Activated CD8-positive, alpha-beta memory T cell treated with anti-CD3 and anti-CD28 coated beads for 48 hours (primary cell): ENCODE data around the gene FAM136A.
"Not testable (repeated sequence)": the region's sequence is repeated elsewhere in the genome, so short reads cannot be mapped to it uniquely, and the experiment has no call there.

Source experiments
- DNase-seq, 3 experiments: peaks; one replicate each; pipeline ENCODE4 v3.0.0-alpha.2; 2020; ENCODE audit warnings: low read depth in 2 of 3, low spot score in 2 of 3

FAM136A gene

DNA sequence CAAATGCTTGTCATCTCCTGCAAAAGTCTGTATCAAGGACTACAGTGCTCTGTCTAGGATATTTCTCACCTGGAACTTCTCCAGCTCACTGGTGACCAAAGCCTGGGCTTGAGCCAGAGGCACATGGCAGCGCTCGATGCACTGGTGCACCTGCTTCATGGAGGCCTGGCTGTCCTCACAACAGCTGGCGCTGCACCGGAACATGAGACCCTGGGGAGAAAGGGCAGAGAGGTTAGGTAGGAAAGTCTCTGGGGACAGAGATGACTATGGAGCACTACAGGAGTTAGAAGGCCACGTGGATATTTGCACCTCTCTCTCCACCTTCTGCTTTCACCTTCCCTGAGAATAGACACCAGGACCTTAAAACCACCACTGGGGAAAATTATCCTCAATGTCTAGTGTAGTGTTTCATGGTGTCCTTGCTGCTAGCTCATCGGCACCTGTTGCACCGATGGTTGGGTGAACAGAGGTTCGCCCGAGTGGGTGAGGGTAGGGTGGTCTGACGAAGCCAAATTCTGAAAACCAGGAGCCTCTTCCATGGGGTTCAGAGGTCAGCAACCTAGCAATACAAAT is 1.0 kb downstream of the FAM136A start:
- no peak for DNase-seq

DNA sequence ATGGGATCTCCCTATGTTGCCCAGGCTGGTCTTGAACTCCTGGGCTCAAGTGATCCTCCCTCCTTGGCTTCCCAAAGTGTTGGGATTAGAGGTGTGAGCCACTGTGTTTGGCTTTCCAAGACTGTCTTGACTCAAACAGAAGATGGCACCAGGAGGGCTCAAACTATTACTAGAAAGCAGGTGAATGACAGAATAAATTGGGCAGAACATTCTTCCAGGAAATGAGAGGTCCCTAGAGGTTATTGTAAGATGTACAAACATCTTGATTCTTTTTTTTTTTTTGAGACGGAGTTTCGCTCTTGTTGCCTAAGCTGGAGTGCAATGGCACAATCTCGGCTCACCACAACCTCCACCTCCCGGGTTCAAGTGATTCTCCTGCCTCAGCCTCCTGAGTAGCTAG is 4.0 kb downstream of the FAM136A start:
- not testable (repeated sequence) for DNase-seq

DNA sequence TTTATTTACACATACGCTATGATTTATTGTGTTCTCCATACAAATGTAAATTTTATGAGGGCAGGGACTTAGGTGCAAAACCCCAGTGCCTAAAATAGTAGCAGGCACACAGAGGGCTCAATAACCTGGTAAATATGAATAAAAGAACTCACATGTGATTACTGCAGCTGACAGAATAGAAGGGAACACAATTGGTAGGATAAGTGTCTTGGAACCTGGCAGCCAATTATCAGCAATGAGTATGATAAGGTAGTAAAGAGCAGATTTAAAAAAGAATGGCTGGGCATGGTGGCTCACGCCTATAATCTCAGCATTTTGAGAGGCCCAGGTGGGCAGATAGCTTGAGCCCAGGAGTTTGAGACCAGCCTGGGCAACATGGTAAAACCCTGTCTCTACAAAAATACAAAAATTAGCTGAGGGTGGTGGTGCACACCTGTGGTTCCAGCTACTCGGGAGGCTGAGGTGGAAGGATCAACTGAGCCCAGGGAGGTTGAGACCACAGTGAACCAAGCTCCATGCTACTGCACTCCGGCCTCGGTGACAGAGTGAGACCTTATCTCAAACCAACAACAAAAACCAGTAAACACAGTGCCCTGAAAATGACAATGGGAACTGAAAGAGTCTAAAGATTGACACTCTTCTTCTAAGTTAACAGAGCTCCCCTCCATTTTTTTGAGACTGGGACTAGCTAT is 18.2 kb downstream of the FAM136A start:
- no peak for DNase-seq

DNA sequence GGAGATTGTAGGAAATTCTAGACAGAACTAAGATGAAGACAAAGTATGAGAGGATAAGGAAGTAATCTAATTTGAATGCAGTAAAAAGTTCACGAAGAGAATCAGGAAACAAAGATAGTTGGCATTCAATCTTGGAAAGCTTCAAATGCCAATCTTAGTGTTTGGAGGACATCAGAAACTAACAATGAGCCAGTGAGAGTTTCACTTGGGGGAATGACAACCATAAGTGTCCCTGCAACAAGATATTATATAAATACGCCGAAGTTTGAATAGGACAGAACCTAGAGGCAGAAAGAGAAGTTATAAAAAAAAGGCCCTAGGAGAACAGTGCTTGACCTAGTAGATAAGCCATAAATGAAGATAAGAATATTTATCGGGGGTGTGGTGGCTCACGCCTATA is 19.4 kb downstream of the FAM136A start:
- DNase-seq: no peak

DNA sequence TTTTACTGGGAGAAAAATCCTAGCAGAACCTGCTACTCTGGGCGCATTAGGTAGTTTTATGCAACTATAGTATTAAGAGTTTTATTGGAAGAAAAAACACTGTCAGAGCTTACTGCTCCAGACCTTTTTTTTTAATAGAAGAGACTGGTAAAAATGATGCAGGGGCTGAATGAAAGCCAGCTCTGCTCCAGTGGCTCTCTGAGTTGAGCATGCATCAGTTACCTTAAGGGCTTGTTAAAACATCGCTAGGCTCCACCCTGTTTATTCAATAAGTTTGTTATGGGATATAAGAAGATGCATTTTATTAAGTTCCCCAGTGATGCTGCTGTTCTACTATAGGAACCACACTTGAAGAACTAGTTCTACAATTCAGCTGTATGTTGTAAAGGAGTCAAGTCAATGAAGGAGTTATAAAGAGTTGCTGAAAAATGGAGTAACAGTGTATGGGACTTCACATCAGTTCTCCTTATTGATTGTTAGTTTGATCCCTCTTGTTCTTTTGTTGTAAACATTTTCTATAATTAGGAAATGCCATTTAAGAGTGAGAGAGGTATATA is 21.5 kb downstream of the FAM136A start:
- DNase-seq: no peak

DNA sequence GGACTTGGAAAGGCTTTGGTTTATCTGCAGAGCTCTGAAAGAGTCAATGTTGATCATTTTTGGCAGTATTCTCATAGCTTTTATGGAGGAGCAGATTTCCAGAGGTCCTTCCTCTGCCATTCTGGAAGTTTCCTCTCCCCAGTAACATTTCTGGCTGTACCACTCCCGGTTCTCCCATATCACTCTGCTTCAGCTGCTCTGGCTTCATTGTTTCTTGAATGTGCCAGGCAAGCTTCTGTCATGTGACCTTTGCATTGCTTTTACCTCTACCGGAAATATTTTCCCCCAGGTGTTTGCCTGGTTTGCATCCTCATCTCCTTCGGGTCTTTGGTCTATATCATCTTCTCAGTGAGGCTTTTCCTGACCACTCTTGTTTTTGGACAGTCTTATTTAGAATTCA is 31.5 kb downstream of the FAM136A start:
- no peak for DNase-seq

DNA sequence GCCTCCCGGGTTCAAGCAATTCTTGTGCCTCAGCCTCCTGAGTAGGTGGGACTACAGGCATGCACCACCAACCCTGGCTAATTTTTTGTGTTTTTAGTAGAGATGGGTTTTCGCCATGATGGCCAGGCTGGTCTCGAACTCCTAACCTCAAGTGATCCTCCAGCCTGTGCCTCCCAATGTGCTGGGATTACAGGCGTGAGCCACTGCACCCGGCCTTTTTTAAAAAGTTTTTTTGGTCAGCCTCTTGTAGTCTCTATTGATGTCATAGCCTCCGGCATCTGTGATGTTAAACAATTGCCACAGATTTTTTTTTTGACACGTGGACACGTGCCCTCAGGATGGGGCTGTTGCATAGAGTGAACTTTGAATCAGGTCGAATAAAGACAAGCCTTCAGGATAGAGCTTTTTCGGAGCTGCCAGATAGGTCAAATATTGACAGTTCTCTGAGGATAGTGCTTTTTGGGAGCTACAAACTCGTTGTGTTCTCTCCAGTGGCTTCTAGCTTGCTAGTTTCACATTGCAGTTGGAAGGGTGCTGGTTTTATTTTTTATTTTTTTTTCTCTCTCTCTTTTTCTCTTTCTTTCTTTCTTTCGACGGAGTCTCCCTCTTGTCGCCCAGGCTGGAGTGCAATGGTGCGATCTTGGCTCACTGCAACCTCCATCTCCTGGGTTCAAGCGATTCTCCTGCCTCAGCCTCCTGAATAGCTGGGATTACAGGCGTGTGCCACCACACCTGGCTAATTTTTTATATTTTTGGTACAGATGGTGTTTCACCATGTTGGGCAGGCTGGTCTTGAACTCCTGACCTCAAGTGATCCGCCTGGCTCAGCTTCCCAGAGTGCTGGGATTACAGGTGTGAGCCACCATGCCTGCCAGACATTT is 32.2 kb downstream of the FAM136A start:
- DNase-seq: not testable (repeated sequence)

DNA sequence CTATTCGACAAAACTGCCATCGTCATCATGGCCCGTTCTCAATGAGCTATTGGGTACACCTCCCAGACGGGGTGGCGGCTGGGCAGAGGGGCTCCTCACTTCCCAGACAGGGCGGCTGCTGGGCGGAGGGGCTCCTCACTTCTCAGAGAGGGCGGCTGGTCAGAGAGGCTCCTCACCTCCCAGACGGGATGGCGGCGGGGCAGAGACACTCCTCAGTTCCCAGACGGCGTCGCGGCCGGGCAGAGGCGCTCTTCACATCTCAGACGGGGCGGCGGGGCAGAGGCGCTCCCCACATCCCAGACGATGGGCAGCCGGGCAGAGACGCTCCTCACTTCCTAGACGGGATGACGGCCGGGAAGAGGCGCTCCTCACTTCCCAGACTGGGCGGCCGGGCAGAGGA is 34.9 kb downstream of the FAM136A start:
- not testable (repeated sequence) for DNase-seq

DNA sequence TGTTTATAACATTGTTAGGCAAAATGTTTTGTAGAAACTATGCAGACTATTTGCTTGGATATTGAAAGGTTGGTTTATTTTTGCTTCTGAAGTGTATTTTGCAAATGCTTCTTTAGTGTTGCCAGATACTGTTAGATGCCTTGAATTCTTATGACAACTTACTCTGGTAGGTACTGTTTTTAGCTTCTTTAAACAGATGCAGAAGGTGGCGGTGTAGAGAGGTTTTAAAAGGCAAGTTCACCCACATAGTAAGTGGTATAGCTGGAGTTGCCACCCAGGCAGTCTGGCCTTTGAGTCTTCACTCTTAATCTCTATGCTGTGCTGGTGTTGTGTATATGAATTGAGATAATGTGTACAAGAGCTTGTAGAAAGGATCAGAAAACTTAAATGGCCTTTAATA is 40.4 kb downstream of the FAM136A start:
- no peak for DNase-seq

DNA sequence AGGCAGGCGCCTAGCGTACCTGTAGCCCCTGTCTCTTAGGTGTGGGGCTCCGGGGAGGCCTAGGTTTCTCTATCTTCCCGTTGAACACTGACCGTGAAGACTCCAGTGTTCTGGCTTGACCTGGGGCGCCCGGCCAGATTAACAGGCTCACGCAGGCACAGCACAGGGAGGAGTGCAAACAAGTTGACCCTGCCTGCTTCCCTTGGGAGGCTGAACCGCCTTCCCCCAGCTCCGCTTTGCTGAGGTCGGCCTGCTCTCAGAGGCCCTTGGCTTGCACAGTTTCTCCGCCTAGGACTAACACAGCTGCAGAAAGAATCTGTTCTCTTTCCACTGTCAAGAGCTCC is 43.4 kb downstream of the FAM136A start:
- no peak for DNase-seq

DNA sequence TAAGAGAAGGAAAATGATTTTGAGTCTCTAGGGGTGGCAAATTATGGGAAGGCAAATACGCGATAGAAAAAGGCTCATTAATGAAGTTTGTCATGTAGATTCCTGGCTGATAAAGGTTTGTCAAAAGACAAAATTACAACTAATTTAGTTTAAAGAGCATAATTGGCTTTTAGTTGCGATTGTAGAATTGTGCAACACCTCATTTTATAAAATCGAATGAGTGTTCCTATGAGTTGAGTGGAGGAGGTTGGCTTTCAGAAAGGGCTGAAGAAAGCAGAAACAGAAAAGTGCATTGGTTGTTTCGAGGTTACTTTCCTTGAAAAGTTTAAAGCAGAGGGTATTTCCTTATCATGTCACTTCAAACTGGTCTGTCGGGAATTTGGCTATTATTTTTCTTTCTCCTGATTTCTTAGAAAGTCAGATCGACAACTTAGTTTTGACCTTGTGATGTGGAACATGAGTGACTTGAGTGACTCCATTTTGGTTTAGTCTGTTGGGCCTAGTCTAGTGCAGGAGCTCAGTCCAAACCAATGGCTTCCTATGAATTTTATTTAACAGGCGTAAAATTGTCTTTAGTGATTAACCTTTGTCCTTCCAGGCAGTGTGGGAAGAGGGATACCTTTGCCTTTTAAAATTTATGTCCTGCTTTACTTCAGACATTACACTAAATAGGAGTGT is 46.1 kb downstream of the FAM136A start:
- DNase-seq: no peak

DNA sequence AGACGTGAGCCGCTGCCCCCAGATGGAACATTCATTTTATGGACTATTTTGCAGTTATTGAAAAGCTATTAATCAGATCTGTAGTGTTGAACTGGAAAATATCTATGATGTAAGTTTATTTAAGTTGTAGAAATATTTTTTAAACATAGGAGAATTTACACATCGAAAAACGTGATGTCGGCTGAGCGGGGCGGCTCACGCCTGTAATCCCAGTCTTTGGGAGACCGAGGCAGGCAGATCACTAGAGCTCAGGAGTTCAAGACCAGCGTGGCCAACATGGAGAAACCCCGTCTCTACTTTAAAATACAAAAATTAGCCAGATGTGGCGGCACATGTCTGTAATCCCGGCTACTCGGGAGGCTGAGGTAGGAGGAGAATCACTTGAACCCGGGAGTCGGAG is 51.4 kb downstream of the FAM136A start:
- no peak for DNase-seq

DNA sequence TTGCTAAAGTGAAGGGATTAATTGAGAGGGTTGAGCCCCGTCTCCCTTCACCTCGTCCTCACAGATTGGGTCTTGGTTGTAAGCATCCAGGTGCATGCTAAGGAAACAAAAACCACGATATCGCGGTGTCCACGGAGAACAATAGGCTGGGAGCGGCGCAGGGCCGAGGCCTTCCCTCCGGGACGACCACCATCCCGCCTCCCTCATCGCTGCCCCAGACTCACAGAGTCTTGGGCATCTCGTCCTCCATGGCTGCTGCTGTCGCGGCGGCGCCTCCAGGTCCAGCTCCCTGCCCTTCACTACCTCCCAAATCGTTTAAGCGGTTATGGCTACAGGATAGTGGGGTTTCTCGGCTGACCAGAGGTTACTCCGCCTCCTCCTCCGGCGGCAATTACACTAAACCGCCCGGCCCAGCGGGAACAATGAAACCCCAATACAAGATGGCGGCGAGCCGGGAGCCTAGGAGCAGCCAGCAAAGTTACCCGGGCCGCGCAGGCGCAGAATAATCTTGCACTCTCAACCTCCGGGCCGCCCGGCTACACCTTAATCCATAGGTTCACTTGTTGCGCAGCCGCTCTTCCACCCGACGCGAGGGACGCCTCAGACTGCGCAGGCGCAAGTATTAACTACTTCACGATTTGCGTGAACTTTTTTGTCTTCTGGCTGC is 53.6 kb downstream of the FAM136A start, which contains the start of gene TIA1:
TIA1 (minus strand) TSS at position 448 of the 667 bp plus-strand sequence; CDS start at position 250, 198 bp downstream.
- DNase-seq: peak; percentile 90 to 97 (median 94)

DNA sequence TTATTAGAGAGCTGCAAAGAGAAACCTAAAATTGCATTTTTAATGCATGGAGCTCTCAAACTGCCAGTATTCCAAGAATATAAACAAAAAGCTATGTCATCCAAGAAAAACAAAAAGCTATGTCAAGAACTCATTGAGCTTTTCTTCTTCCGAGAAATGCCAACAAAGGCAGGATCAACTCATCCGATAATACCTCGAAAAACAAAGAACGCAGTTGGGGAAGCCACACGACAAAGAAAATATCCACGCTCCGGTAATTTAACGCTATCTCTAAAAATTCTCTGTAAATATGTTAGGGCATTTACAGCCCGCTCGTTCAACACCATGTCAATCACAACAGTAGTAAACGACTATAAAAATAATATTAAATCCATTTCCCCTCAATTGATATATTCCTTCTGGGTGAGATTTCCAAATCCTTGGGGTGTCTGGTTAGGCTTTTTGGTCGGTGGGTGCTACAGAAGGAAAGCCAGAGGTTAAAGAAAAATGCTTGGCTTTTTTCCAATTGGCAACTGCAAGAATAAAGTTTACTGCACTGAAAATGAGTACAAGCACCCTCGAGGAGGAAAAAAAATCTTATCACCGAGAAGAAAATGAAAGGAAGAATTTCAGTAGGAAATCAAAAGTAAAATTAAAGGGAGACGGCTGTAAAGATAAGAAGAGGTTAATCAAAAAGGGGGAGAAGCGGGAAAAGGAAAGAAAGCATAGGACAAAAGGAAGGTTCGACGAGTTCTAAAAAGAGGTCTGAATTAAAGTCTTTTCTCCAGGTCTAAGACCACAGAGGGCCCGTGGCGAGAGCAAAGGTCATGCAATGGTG is 54.3 kb downstream of the FAM136A start:
- no peak for DNase-seq
